ENCODE data around the gene MDM1.
A peak's percentile ranks its signal among the peaks of the same experiment; 100 is the strongest.

MDM1 gene

DNA sequence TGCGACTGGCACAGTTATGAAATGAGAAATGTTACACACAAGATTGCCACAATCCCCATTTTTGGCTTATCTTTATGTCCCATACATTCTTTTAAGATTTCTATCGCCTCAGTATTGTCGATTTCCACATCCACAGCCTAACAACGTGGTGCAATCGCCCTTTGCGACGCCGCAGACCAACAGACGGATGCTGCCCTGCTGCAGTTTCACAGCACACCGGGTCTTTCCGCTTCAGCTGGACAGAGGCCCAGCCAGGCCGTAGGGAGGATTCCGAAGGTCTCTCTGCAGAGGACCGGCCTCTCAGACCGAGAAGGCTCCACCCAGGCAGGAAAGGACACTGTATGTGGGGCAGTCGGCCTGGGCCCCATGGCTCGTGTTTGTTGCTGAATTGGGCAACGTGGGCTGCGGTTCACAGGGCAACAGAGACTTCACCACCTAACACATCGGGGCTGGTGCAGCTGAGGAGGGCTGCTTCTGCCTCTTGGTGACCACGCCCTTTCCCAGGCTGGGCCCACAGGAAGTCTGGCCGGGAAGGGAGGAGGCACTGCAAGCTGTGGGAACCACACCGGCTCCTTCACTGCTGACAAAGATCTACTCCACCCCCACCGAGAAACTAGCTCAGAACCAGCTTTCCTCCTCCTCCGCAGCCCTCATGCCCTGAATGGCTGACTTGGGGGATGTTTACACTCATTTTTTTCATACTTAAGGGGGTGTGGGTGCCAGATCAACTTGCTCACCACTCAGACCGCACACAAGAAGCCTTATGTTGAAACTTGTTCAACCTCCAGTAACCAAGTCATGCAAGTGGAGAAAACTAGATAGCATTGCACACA lies 32.9 kb upstream of the MDM1 start:
- no peaks in the 10 kb centered on the region for H3K9me3 Mint-ChIP-seq
- peaks cover 47% of the 10 kb centered on the region for H3K4me1 Mint-ChIP-seq (ENCODE audit: low read depth)
- H3K4me3 Mint-ChIP-seq, result peak overlapping the region; percentile 82
- peak; percentile 92 for DNase-seq (ENCODE audit: low spot score)
- H3K36me3 Mint-ChIP-seq (ENCODE audit: low read depth), result no peaks in the 10 kb centered on the region
- H3K27ac Mint-ChIP-seq, result peak overlapping the region; percentile 91
- no peaks in the 10 kb centered on the region for H3K27me3 Mint-ChIP-seq (ENCODE audit: low read depth)

DNA sequence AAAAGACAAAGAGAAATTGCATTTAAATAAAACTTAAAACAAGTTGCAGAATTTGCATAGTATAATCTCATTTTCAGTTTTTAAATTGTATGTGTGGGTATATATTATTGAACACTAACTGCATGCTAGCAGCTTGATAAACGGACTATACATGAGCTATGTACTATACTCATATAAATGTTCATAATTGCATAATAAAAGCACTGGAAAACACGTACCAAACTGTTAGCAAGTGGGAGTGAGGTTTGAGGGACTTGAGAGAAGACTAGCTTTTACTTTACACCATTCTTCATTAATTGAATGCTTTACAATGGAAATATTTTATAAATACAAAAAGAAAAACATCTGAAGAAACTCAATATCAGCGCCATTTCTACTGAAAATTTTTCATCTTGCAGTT lies 32.2 kb upstream of the MDM1 start:
- Mint-ChIP-seq H3K27me3 (ENCODE audit: low read depth) (no peaks in the 10 kb centered on the region), H3K36me3 (ENCODE audit: low read depth) (no peaks in the 10 kb centered on the region), H3K9me3 (no peaks in the 10 kb centered on the region), H3K27ac (peak overlapping the region; percentile 91), H3K4me3 (peak overlapping the region; percentile 82), H3K4me1 (ENCODE audit: low read depth) (peaks cover 49% of the 10 kb centered on the region)
- no peak for DNase-seq (ENCODE audit: low spot score)

DNA sequence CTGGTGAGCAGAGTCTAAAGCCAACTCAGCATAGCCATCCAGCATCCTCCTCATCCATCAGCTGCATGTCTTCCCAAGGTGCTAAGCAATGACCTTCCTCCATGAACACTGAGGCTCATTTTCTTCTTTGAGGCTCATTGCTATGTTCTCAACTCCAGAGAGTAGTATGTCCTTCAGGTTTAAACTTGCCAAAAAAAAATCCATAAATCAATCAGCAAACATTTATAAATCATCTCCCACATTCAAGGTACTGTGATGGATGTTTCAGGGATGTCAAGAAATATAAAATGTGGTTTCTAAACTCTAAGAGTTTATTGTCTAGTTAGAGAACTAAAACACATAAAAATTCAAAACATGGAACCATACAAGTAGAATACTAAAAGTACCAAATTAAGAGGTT lies 29.8 kb upstream of the MDM1 start:
- Mint-ChIP-seq H3K27ac (no peak overlapping the region), H3K4me1 (ENCODE audit: low read depth) (peaks cover 42% of the 10 kb centered on the region)

DNA sequence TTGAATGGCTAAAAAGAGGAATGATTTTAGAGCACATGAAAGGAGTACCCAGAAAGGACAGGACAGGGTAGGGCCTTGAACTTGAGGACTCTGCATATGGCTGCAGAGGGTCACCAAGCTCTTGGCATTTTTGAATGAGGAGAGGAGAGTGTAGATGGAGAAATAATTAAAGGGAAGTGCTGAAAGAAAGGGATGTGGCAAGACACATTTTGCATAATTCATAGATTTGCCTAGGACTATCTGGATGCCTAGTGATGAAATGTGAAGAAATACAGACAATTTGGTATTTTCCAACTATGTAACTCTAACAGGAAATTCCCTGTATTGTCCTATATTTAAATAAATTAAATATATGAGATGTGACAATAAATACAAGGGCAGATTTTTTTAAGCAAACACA lies 27.5 kb upstream of the MDM1 start:
- H3K4me3 Mint-ChIP-seq, result no peak overlapping the region
- H3K4me1 Mint-ChIP-seq (ENCODE audit: low read depth), result peaks cover 24% of the 10 kb centered on the region
- DNase-seq (ENCODE audit: low spot score), result no peak

More for the DNA sequence above, 29.8 kb upstream of the MDM1 start:
- no peak for DNase-seq (ENCODE audit: low spot score)
- no peaks in the 10 kb centered on the region for H3K36me3 Mint-ChIP-seq (ENCODE audit: low read depth)
- no peaks in the 10 kb centered on the region for H3K27me3 Mint-ChIP-seq (ENCODE audit: low read depth)
- H3K4me3 Mint-ChIP-seq, result no peak overlapping the region
- no peaks in the 10 kb centered on the region for H3K9me3 Mint-ChIP-seq

DNA sequence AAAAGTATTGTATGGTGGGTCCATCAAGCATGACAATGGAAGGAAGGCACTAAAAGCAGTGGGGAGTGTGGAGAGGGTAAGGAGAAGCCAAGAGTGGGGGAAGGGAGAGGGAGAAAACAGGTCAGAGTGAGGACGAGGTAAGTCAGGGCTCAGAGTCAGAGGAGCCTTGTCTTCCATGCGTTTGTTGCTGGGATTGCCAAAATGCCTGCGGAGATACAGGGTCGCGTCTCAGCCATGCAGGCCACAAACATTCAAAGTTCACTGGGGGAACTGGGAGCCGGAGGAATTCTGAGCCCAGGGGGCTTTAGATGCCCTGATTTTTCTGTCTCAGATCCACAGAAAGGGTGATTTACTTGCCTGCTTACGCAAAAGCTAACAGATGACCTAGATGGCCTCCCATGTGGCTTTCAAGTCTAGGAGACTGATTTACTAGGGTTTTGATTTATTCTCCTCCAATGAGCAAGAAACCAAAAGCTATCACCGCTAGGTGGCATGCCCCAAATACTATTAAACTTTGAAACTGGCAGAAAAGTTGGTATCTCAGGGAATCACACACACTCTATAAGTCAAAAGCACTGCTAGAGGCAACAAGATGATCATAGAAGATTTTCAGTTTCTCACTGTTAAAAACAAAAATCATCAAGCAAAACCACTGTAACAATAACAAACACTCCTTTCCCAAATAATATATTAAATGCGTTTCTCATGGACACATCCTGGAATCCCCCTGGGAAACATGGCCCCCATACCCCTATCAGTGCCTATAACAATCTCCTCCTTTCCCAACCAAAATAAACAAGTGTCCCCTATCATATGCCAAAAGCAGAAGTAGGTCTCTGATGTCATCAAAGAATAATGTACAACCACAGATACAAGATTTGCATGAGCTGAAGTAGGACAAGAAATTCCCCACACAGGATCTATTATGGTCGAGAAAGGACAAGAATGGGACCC lies 26.6 kb upstream of the MDM1 start:
- Mint-ChIP-seq H3K9me3 (no peaks in the 10 kb centered on the region), H3K36me3 (ENCODE audit: low read depth) (no peaks in the 10 kb centered on the region), H3K27ac (no peak overlapping the region), H3K4me1 (ENCODE audit: low read depth) (peaks cover 18% of the 10 kb centered on the region), H3K27me3 (ENCODE audit: low read depth) (peaks cover 3% of the 10 kb centered on the region), H3K4me3 (no peak overlapping the region)
- DNase-seq (ENCODE audit: low spot score), result peak; percentile 47

More for the DNA sequence above, 27.5 kb upstream of the MDM1 start:
- Mint-ChIP-seq H3K27me3 (ENCODE audit: low read depth) (peaks cover 3% of the 10 kb centered on the region), H3K9me3 (no peaks in the 10 kb centered on the region), H3K27ac (no peak overlapping the region), H3K36me3 (ENCODE audit: low read depth) (no peaks in the 10 kb centered on the region)

DNA sequence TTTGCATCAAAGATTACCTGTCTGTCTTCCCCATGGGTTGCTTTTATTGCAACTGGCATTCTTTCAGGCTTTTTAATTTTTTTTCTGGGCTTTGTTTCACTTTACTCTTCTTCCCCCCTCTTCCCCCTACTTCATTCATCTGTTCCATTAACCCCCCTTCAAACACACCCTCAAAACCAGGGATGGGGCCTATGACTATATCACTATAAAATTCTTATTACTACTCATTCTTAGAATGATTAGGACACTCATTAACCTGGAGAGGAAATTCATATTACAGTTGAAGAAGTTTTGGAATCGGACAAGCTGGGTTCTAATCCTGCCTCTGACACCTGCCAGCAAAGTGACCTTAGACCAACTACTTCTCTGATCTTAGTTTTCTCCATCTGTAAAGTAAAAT lies 24.8 kb upstream of the MDM1 start:
- Mint-ChIP-seq H3K36me3 (ENCODE audit: low read depth) (no peaks in the 10 kb centered on the region), H3K27me3 (ENCODE audit: low read depth) (peaks cover 3% of the 10 kb centered on the region), H3K27ac (no peak overlapping the region), H3K4me1 (ENCODE audit: low read depth) (peaks cover 12% of the 10 kb centered on the region), H3K9me3 (no peaks in the 10 kb centered on the region), H3K4me3 (no peak overlapping the region)
- DNase-seq (ENCODE audit: low spot score), result no peak

DNA sequence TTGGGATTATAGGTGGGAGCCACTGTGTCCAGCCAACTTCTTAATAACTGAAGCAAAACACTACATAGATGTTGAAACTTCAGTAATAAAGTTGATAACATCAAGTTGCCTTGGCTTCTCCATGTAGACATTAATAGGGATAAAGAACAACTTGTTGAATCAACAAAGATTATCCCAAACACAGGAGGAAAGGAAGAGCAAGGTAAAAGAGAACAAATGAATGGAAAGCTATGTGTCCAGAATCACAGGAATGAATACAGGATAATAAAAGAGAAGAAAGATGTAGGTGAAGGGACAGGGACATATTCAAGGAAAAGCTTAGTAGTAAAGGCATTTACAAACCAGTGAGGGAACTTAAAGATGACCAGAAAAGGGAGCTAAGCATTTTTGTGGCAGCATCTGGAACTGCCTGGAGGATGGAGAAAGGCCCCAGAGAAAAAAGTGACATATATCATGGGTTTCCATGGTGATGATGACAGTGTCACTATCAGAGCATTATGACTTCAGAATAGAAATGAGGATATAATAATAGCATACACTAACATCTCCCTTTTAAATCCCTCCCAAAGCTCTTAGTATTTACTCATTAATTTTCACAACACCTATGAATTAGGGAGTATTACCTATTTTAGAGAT lies 24.0 kb upstream of the MDM1 start:
- Mint-ChIP-seq H3K4me3 (no peak overlapping the region), H3K36me3 (ENCODE audit: low read depth) (no peaks in the 10 kb centered on the region), H3K27me3 (ENCODE audit: low read depth) (peaks cover 3% of the 10 kb centered on the region), H3K27ac (no peak overlapping the region), H3K9me3 (no peaks in the 10 kb centered on the region), H3K4me1 (ENCODE audit: low read depth) (peaks cover 12% of the 10 kb centered on the region)
- no peak for DNase-seq (ENCODE audit: low spot score)

DNA sequence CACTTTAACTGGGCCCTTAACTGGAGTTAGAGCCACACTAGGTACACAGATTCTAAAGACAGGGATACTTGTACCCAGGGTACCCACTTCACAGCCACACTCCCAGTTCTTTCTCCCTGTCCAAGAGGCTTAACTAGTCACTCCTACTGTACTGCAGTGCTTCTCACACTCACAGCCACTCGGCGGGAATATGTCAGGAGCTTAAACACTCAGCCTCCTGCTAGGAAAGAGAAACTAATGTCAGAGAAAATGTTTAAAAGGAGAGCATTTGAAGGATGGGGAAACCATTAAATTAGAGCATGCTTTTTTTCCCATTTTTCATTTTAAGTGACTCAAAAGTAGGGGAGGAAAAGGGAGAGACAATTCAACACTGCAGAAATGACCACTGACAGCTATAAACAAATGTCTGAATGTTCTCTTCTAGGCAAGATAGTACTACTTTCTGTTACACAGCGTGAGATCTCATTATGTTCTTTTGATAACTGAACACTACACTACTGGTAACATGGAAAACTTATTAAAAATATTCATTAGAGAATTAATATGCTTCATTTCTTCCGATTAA lies 22.9 kb upstream of the MDM1 start:
- H3K4me1 Mint-ChIP-seq (ENCODE audit: low read depth), result peaks cover 12% of the 10 kb centered on the region
- peaks cover 5% of the 10 kb centered on the region for H3K27me3 Mint-ChIP-seq (ENCODE audit: low read depth)
- no peaks in the 10 kb centered on the region for H3K36me3 Mint-ChIP-seq (ENCODE audit: low read depth)
- H3K4me3 Mint-ChIP-seq, result no peak overlapping the region
- H3K9me3 Mint-ChIP-seq, result no peaks in the 10 kb centered on the region
- DNase-seq (ENCODE audit: low spot score), result no peak
- H3K27ac Mint-ChIP-seq, result no peak overlapping the region

DNA sequence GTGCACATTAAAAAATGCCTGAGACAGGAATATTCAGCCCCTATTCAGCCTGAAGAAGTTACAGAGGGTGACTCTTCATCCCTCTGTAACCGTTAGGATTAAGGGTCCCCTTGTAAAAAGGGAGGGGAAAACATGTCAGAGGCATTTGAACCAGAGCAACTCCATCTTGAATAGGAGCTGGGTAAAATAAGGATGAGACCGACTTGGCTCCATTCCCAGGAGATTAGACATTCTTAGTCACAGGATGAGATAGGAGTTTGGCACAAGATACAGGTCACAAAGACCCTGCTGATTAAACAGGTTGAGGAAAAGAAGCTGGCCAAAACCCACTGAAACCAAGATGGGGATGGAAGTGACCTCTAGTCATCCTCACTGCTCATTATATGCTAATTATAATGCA lies 19.9 kb upstream of the MDM1 start:
- no peak for DNase-seq (ENCODE audit: low spot score)
- Mint-ChIP-seq H3K27ac (no peak overlapping the region), H3K4me3 (no peak overlapping the region), H3K4me1 (ENCODE audit: low read depth) (no peaks in the 10 kb centered on the region), H3K36me3 (ENCODE audit: low read depth) (no peaks in the 10 kb centered on the region), H3K9me3 (no peaks in the 10 kb centered on the region), H3K27me3 (ENCODE audit: low read depth) (peaks cover 10% of the 10 kb centered on the region)

DNA sequence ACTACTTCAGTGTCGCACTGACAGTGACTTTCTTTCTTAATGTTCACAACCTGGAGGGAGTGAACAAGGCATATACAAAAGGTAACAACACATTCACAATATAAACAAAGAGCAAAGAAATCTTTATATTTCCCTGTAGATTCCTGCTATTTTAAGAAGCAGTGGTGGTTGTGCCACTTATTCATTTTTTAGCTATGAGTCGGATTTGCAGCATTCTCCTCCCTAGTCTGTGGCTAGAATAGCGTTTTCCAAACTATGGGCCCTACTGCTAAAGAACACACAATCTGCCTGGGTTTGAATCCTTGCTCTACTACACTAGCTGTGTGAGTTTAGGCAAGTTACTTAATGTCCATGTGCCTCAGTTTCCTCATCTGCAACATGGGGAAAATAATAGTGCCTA lies 18.6 kb upstream of the MDM1 start:
- no peaks in the 10 kb centered on the region for H3K9me3 Mint-ChIP-seq

DNA sequence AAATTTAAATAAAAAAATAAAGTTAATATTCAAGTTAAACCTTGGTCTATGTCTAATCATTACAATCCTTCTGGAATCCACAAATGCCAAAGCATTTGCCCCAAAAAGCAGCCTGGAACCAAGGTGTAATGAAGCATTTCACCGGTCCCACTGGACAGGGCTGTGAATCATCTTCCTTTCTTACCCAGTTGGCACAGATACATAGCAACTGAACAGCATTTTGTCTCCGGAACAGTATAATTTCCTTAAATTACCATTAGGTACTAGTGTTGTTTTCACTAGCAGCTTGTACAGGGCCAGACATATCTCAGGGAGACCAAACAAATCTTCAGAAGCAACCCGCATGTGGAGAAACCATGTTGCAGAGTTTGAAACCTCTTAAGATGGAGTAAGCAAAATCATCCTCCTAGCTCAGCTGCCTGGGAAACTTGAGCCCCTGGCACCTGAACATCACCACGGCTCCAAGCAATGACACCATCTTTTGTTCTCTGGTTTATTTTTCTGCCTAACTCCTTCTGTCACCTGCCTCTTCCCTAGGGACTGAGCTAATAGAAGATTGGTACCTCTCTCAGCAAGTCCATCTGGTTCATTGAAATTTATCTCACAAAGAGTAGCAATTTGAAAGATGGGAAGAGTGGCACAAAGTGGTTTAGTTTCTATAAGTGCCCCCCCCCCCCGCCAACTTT lies 17.9 kb upstream of the MDM1 start:
- Mint-ChIP-seq H3K4me1 (ENCODE audit: low read depth) (peaks cover 11% of the 10 kb centered on the region), H3K9me3 (no peaks in the 10 kb centered on the region), H3K36me3 (ENCODE audit: low read depth) (peaks cover 2% of the 10 kb centered on the region), H3K4me3 (no peak overlapping the region), H3K27ac (no peak overlapping the region), H3K27me3 (ENCODE audit: low read depth) (peaks cover 17% of the 10 kb centered on the region)
- no peak for DNase-seq (ENCODE audit: low spot score)

More for the DNA sequence above, 18.6 kb upstream of the MDM1 start:
- H3K4me1 Mint-ChIP-seq (ENCODE audit: low read depth), result peaks cover 8% of the 10 kb centered on the region
- H3K4me3 Mint-ChIP-seq, result no peak overlapping the region
- H3K27ac Mint-ChIP-seq, result no peak overlapping the region
- H3K27me3 Mint-ChIP-seq (ENCODE audit: low read depth), result peaks cover 13% of the 10 kb centered on the region
- peaks cover under 1% of the 10 kb centered on the region for H3K36me3 Mint-ChIP-seq (ENCODE audit: low read depth)
- DNase-seq (ENCODE audit: low spot score), result no peak

DNA sequence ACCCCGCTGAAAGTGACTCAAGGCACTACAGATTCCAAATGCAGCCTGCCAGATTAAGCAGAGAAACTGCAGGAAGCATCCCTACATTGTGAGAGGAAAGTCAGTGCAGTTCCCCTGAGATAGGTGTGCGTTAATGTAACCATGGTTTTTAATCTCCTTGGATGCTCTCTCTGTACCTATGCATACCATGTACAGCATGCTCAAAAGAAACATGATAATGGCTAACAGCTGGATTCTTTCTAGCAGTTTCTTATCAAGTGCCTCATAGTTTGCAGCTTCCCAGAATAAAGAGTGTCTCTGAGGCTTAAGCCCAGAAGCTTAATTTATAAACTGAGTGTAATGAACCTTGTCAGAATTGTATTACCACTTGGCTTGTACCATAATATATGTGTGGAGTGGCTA lies 17.1 kb upstream of the MDM1 start:
- Mint-ChIP-seq H3K4me1 (ENCODE audit: low read depth) (peaks cover 11% of the 10 kb centered on the region), H3K36me3 (ENCODE audit: low read depth) (peaks cover 2% of the 10 kb centered on the region), H3K9me3 (no peaks in the 10 kb centered on the region), H3K27ac (no peak overlapping the region), H3K27me3 (ENCODE audit: low read depth) (peaks cover 24% of the 10 kb centered on the region), H3K4me3 (no peak overlapping the region)
- DNase-seq (ENCODE audit: low spot score), result no peak

DNA sequence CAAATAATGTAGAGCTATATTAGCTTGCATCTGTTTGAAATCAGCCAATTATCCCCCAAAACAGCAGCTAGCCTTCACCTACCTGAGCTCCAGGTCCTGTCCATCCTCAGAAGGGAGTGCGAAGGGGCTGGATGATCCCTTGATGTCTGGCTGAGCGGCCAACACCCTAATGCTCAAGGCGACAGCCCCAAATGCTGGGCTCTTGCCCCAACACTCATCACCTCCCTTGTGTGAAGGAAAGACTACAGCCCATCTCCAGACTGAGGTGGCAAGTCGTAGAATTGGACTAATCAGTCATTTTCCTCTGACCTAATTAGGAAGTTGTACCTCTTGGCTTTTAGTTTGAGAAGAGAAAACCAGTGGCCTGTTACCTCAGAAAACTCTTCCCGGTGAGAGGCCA lies 16.3 kb upstream of the MDM1 start:
- H3K4me3 Mint-ChIP-seq, result no peak overlapping the region
- peaks cover 2% of the 10 kb centered on the region for H3K36me3 Mint-ChIP-seq (ENCODE audit: low read depth)
- H3K27ac Mint-ChIP-seq, result no peak overlapping the region
- H3K4me1 Mint-ChIP-seq (ENCODE audit: low read depth), result peaks cover 11% of the 10 kb centered on the region
- H3K27me3 Mint-ChIP-seq (ENCODE audit: low read depth), result peaks cover 32% of the 10 kb centered on the region
- DNase-seq (ENCODE audit: low spot score), result no peak
- H3K9me3 Mint-ChIP-seq, result no peaks in the 10 kb centered on the region

All from T-helper 2 cell treated with Interferon-gamma antibody and Interleukin-4, amounts not matched to agents 5 μg/mL and 100 μg/mL, for 36 hours (primary cell).